Body of pancreas (tissue), 4 donors: ENCODE measurements around the gene PLPPR1.

ENCODE experiments used
- CTCF ChIP-seq, 7 experiments: fragments of 450-650 bp in 4 of 7; fragments of 200-600 bp in 3 of 7; sonication (generic) in 3 of 7; IDR thresholded peaks; one replicate each; pipeline ENCODE4 v1.5.1; 2016 to 2019; ENCODE audit warnings: antibody characterized with exemption in 7 of 7
- POLR2A ChIP-seq, 3 donors: fragments of 450-650 bp; IDR thresholded peaks; one replicate each; pipeline ENCODE4 v1.6.1; 2016; ENCODE audit warnings: antibody characterized with exemption in 3 of 3, mild to moderate bottlenecking in 2 of 3

DNA sequence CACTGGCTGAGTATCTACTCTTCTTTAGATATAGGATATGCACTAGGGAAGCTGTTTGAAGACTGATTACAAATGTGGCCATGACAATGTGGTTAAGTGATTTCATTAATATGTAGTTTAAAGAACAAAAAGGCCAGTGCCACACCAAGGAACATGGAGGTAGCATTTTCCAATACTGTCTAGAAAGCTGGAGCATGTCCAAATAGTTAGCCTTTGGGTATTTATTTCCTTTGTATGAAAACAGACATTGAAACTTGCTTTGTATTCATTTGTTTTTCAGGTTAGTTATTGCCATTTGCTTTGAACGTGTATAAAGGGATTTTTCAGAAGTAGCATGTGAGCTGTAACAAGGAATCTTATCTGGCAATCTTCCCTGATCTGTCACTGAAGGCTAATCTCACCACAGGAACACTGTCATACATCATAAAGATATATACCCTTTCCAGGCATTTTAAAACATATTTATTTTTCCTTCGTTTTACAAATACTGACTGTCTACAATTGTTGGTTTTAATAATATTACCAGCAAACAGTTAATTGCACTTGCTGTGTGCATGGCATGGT lies 93.4 kb downstream of the PLPPR1 start:
- TF ChIP-seq CTCF (IDR thresholded peaks at IDR 0.05) (no peak), POLR2A (IDR thresholded peaks at IDR 0.05) (no peak)
